HG03196 (cell line): Measurements from ENCODE around the gene TTC28.
"Not testable (repeated sequence)": the region's sequence is repeated elsewhere in the genome, so short reads cannot be mapped to it uniquely, and the experiment has no call there.

Experiments
- ATAC-seq: cut with Tn5 transposase; IDR thresholded peaks from one replicate; pipeline ENCODE4 v1.9.1; 2021; ENCODE audit not compliant: unreplicated experiment

The TTC28 gene

DNA sequence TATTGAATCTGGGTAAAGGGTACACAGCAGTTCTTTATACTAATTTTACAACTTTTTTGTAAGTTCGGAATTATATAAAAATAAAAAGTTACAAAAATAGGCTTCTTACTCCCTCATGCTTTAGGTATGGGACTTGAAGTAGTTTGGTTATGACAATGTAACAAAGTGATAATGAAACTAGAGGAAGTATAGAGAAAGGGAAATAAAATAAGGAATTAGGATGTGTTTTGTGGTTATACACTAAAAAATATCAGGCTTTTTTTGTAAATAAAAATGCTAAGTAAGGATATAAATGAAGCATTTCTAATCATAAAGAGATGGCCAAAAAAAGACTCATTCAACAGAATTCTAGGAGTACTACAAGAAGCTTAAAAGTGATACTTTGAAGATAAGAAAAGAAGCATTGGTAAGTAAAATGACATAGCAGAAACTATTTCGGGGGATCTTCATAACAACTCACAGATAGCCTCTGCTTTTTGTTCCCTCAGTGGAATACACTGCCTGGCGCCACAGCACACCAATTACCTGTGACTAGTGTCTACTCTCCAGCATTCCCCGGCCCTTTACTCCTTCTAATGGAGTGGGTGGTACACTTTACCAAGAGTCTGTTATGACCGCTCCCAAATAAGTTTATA lies 437.9 kb downstream of the TTC28 start:
- ATAC-seq, result no peak

- no peak for ATAC-seq
These were observed 439.7 kb downstream of the TTC28 start for GRCh38 chr22:28239941-28240340.

GRCh38 chr22:28237783-28238182 lies 441.9 kb downstream of the TTC28 start:
- ATAC-seq, result no peak

- no peak for ATAC-seq
These were observed 442.5 kb downstream of the TTC28 start for GRCh38 chr22:28237112-28237511.

- no peak for ATAC-seq
These were observed 447.4 kb downstream of the TTC28 start for GRCh38 chr22:28232204-28232603.

GRCh38 chr22:28231441-28231840 lies 448.2 kb downstream of the TTC28 start:
- no peak for ATAC-seq

DNA sequence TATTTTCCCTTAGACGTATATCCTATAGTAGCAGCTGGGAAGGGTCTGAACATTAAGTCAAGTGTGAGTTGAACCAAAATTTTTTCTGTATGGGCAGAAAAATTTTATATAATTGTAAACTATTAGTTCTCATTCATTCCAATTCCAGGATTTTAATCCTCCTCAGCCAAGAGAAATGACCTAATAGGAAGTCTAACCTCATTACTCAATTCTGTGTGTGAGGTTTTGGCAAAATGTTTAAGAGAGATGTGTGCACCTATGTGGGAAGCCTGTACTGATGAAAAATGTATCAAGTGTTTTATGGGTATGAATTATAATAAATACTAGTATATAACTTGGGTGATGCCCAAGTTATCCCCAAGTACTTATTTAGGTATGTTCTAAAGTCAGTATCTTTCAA lies 449.0 kb downstream of the TTC28 start:
- no peak for ATAC-seq

DNA sequence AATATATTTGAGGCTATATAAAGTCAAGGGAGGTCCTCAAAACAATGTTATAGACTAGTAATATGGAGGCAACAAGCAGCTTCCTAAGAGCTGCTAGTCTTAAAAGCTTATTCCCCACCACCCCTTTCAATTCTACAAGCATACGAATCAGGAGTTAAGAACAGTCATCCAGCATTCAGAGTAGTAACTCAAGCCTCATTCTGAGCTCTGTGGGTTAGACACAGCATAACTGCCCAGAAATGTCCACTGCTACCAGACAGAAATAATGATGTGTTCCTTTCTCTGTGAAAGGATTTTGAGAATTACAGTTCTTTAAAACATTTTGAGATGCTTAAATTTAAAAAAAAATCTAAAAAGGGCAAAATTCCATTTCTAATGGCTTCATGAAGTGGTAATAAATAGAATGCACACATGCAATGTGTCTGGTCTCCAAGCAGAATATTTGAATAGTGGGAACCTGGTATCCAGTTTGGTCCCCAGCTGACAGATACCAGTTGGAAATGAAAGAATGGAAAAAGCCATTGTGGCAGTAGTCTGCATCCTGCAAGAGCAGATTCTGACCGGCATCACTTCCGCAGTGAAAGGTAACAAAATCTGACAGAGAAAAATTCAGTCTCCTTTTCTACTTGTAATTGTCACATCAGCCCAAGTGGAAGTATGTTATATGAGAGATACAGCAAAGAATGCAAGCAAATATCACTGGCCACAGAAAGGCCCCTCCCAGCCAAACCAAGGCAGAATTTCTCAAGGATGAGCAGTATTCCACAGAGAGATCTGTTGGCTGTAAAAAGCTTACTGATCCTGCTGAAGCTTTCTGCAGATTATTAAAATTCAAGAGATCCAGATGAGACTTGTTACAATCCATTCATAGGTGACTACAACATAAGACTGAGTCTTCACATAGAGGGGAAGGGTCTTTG lies 449.8 kb downstream of the TTC28 start:
- no peak for ATAC-seq

DNA sequence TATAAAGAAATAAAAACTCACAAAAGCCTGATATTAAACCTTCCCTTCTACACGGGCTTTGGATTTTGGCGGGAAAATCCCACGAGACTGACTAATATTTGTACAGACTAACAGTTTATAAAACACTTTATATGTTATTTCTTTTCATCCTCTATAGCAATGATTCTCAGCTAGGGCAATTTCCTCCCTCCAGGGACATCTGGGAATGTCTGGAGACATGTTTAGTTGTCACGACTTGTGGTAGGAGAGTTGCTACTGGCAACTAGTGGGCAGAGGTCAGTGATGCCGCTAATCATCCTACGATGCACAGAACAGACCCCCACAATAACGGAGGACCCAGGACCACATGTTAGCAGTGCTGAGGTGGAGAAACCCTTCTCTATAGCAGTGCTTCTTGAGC lies 455.8 kb downstream of the TTC28 start:
- no peak for ATAC-seq

- ATAC-seq, result no peak
These were observed 456.5 kb downstream of the TTC28 start for GRCh38 chr22:28222976-28223745.

DNA sequence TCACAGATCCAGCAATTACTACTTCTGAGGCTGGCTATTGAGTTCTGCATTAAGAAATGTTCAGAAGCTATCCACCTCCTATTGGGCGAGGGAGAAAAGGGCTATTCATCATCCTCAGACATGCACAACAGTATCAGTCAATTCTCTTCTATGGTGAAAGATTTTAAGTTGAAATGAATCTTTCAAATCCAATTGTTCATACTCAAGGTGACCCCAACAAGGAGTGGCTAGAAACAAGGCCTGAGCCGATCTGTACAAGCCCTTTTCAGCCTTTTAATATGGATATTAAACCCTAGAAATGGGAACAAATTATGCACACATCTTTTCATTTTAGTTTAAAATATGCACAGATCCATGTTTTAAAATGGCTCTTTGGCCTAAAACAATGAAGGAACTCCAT lies 457.1 kb downstream of the TTC28 start:
- ATAC-seq, result no peak

GRCh38 chr22:28222052-28222451 lies 457.6 kb downstream of the TTC28 start:
- no peak for ATAC-seq

DNA sequence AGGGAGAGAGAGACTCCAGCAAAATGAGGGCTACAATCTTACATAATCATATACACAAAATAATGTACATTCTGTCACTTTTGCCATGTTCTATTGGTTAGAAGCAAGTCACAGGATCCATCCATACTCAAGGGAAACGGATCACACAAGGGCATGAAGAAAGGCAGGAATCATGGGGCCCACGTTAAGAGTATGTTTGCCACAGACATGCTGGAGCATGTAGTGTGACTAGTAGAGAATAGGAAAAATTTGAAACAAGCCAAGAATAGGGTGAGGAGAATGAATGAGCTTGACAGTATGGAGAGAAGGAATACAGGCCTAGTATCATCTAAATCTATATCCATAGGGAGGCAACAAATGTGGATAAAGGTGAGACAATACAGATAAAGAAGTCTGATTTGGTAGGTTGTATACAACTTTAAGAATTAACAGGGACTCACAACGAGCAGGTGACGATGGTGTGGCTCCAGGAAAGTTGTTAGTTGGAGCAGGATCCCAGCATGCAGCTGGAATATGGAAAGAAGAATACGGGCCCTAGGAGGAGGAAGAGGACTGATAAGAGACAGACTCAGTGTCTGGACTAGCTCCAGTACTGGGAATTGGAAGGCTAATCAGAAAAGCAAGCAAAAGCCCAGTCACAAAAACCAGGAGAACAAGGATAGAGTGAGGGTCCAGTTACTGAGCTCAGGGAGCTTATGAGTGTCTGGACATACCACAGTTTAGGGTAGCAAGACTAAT lies 458.8 kb downstream of the TTC28 start:
- no peak for ATAC-seq

DNA sequence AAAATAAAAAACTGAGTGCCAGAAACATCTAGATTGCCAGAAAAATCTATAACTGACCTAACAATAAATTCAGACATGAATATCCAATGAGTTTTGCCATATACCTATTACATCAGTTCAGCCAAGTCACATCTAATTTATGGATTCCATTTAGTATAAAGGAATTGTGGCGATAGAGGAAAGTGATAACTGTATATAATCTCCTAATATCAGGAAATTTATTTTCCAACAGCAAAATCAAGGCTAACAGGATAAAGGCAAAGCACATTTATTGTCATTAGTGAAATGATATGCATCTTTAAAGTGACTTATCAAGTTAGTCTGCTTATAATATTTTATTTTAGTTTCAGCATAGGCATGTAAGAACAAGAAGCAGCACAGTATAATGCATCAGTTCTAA lies 462.4 kb downstream of the TTC28 start:
- no peak for ATAC-seq

GRCh38 chr22:28214750-28215149 lies 464.9 kb downstream of the TTC28 start:
- ATAC-seq, result not testable (repeated sequence)

GRCh38 chr22:28209457-28209856 lies 470.2 kb downstream of the TTC28 start:
- not testable (repeated sequence) for ATAC-seq

DNA sequence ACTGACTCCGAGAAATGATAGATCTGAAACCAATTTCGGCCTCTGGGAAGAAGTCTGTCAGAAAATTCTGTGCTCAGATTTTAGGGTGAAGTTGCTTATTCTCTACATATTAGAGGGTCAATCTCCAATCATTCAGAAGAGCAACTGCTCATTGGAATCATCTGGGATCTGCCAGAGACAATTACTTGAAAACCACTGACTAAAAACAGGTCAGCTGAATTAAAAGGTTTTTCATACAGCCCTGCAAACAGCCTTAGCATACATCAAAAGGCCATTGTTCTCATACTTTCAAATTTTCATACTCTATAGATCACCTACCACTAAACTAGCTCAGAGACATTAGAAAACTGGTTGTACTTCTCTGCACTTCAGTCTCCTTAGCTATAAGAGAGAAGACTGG lies 470.9 kb downstream of the TTC28 start:
- ATAC-seq, result no peak

GRCh38 chr22:28208036-28208435 lies 471.6 kb downstream of the TTC28 start:
- no peak for ATAC-seq

GRCh38 chr22:28207281-28208030 lies 472.2 kb downstream of the TTC28 start:
- no peak for ATAC-seq

DNA sequence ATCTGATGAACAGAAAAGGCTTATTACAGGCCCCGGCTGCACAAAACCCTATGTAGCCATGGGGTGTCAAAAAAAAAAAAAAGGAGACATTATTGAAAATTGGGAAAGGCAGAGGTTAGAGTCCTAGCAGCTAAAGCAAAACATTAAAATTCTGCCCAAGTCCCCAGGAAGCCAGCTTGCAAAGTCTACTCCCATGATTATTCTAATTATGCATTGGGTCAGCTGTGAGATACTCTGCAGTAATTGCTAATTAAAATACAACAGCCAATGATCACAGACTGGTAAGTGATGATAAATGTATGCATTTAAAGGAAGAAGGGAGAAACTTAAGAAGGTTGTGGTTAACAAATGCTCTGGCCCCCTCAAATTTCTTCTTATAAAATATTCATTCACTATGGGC lies 473.7 kb downstream of the TTC28 start:
- no peak for ATAC-seq
